ENCODE results near the gene RNF227. TPM values are rescaled to one million over a fixed set of nuclear protein-coding genes. Genes with fewer than 3 reads are reported as not detected.

The RNF227 gene
- total and polyA plus RNA-seq, 2 experiments from 2014 or later = 0.42 to 1.4 TPM

DNA sequence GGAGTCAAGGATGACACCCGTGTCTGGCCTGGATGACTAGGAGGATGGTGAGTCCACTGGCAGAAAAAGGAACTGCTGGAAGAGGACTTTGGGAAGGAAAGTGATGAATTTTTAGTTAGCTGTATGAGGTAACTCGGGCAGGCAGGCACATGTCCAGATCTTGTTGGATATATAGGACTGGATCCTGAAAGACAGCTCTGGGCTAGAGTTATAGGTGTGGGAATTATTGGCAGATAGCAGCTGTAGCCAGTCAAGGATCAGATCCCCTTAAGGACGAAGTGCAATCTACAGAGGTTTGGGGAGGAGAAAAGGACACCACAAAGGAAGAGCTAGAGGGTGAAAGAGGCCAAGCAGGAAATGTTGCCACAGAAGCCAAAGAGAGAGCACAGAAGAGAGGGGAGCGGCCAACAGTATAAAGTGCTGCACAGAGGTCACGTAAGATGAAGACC, 48.2 kb downstream of the RNF227 start:
- peaks cover 9% of the 10 kb centered on the region for H3K36me3 Mint-ChIP-seq (ENCODE audit: low read depth)
- Histone ChIP-seq H3K9me2 (ENCODE audit: insufficient read depth) (no peaks in the 10 kb centered on the region), H3K79me2 (replicated peaks; ENCODE audit: insufficient read depth) (no peaks in the 10 kb centered on the region), H4K20me1 (replicated peaks; ENCODE audit: insufficient read depth) (no peaks in the 10 kb centered on the region; the same call in 1 of the 2 replicates), H3K36me3 (ENCODE audit: insufficient read depth) (no peaks in the 10 kb centered on the region), H2AFZ (no peak overlapping the region), H3K4me3 (no peak overlapping the region), H3K4me1 (ENCODE audit: insufficient read depth) (peaks cover under 1% of the 10 kb centered on the region; the same call in 1 of the 2 replicates), H3K4me2 (no peak overlapping the region), H3F3A (replicated peaks; ENCODE audit: low read depth) (no peaks in the 10 kb centered on the region), H3K27me3 (ENCODE audit: insufficient read depth) (no peaks in the 10 kb centered on the region), H3K27ac (ENCODE audit: low read depth) (no peak overlapping the region)
- TF ChIP-seq CTCF (conservative IDR thresholded peaks at IDR 0.05; ENCODE audit: low read depth in 2 of 2) = no peak
- no peak for TF ChIP-seq ZNF114 (CRISPR knock-in tag; IDR thresholded peaks at IDR 0.05)
- no peak for TF ChIP-seq ZNF331 (CRISPR knock-in tag; IDR thresholded peaks at IDR 0.05; ENCODE audit: low read depth)
- TF ChIP-seq CREB1 (CRISPR knock-in tag; IDR thresholded peaks at IDR 0.05; ENCODE audit: low read depth) = no peak
- no peak for TF ChIP-seq EZH2 (IDR thresholded peaks at IDR 0.05; ENCODE audit: low read depth, unreplicated experiment)
- TF ChIP-seq JUNB (IDR thresholded peaks at IDR 0.05; ENCODE audit: unreplicated experiment) = no peak
- TF ChIP-seq, protein P1, sequence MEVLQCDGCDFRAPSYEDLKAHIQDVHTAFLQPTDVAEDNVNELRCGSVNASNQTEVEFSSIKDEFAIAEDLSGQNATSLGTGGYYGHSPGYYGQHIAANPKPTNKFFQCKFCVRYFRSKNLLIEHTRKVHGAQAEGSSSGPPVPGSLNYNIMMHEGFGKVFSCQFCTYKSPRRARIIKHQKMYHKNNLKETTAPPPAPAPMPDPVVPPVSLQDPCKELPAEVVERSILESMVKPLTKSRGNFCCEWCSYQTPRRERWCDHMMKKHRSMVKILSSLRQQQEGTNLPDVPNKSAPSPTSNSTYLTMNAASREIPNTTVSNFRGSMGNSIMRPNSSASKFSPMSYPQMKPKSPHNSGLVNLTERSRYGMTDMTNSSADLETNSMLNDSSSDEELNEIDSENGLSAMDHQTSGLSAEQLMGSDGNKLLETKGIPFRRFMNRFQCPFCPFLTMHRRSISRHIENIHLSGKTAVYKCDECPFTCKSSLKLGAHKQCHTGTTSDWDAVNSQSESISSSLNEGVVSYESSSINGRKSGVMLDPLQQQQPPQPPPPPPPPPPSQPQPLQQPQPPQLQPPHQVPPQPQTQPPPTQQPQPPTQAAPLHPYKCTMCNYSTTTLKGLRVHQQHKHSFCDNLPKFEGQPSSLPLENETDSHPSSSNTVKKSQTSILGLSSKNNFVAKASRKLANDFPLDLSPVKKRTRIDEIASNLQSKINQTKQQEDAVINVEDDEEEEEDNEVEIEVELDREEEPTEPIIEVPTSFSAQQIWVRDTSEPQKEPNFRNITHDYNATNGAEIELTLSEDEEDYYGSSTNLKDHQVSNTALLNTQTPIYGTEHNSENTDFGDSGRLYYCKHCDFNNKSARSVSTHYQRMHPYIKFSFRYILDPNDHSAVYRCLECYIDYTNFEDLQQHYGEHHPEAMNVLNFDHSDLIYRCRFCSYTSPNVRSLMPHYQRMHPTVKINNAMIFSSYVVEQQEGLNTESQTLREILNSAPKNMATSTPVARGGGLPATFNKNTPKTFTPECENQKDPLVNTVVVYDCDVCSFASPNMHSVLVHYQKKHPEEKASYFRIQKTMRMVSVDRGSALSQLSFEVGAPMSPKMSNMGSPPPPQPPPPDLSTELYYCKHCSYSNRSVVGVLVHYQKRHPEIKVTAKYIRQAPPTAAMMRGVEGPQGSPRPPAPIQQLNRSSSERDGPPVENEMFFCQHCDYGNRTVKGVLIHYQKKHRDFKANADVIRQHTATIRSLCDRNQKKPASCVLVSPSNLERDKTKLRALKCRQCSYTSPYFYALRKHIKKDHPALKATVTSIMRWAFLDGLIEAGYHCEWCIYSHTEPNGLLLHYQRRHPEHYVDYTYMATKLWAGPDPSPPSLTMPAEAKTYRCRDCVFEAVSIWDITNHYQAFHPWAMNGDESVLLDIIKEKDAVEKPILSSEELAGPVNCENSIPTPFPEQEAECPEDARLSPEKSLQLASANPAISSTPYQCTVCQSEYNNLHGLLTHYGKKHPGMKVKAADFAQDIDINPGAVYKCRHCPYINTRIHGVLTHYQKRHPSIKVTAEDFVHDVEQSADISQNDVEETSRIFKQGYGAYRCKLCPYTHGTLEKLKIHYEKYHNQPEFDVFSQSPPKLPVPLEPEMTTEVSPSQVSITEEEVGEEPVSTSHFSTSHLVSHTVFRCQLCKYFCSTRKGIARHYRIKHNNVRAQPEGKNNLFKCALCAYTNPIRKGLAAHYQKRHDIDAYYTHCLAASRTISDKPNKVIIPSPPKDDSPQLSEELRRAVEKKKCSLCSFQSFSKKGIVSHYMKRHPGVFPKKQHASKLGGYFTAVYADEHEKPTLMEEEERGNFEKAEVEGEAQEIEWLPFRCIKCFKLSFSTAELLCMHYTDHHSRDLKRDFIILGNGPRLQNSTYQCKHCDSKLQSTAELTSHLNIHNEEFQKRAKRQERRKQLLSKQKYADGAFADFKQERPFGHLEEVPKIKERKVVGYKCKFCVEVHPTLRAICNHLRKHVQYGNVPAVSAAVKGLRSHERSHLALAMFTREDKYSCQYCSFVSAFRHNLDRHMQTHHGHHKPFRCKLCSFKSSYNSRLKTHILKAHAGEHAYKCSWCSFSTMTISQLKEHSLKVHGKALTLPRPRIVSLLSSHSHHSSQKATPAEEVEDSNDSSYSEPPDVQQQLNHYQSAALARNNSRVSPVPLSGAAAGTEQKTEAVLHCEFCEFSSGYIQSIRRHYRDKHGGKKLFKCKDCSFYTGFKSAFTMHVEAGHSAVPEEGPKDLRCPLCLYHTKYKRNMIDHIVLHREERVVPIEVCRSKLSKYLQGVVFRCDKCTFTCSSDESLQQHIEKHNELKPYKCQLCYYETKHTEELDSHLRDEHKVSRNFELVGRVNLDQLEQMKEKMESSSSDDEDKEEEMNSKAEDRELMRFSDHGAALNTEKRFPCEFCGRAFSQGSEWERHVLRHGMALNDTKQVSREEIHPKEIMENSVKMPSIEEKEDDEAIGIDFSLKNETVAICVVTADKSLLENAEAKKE (CRISPR knock-in tag; IDR thresholded peaks at IDR 0.05) = no peak
- TF ChIP-seq, protein P2, sequence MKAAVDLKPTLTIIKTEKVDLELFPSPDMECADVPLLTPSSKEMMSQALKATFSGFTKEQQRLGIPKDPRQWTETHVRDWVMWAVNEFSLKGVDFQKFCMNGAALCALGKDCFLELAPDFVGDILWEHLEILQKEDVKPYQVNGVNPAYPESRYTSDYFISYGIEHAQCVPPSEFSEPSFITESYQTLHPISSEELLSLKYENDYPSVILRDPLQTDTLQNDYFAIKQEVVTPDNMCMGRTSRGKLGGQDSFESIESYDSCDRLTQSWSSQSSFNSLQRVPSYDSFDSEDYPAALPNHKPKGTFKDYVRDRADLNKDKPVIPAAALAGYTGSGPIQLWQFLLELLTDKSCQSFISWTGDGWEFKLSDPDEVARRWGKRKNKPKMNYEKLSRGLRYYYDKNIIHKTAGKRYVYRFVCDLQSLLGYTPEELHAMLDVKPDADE (IDR thresholded peaks at IDR 0.05) = no peak
- TF ChIP-seq, protein P3, sequence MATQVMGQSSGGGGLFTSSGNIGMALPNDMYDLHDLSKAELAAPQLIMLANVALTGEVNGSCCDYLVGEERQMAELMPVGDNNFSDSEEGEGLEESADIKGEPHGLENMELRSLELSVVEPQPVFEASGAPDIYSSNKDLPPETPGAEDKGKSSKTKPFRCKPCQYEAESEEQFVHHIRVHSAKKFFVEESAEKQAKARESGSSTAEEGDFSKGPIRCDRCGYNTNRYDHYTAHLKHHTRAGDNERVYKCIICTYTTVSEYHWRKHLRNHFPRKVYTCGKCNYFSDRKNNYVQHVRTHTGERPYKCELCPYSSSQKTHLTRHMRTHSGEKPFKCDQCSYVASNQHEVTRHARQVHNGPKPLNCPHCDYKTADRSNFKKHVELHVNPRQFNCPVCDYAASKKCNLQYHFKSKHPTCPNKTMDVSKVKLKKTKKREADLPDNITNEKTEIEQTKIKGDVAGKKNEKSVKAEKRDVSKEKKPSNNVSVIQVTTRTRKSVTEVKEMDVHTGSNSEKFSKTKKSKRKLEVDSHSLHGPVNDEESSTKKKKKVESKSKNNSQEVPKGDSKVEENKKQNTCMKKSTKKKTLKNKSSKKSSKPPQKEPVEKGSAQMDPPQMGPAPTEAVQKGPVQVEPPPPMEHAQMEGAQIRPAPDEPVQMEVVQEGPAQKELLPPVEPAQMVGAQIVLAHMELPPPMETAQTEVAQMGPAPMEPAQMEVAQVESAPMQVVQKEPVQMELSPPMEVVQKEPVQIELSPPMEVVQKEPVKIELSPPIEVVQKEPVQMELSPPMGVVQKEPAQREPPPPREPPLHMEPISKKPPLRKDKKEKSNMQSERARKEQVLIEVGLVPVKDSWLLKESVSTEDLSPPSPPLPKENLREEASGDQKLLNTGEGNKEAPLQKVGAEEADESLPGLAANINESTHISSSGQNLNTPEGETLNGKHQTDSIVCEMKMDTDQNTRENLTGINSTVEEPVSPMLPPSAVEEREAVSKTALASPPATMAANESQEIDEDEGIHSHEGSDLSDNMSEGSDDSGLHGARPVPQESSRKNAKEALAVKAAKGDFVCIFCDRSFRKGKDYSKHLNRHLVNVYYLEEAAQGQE (IDR thresholded peaks at IDR 0.05; ENCODE audit: unreplicated experiment) = no peak
- TF ChIP-seq STAT1 (IDR thresholded peaks at IDR 0.05; ENCODE audit: unreplicated experiment) = no peak
- no peaks in the 10 kb centered on the region for H3K27me3 Mint-ChIP-seq (ENCODE audit: insufficient read depth, low read depth, poor library complexity)
- DNase-seq (ENCODE audit: low spot score) (no peak), ATAC-seq (no peak)
- H3K4me3 Mint-ChIP-seq = no peak overlapping the region; the same call in 2 of the 3 replicates
- H3K9me3 Mint-ChIP-seq = no peaks in the 10 kb centered on the region
- H3K4me1 Mint-ChIP-seq = peaks cover under 1% of the 10 kb centered on the region
- H3K27ac Mint-ChIP-seq = no peak overlapping the region; the same call in 1 of the 2 replicates

Measured in GM23338 (cell line).